Right lobe of liver (tissue), 6 donors: ENCODE results near the gene ITGB3. TPM values are rescaled to one million over a fixed set of nuclear protein-coding genes. Genes with fewer than 3 reads are reported as not detected.
"Not testable (repeated sequence)": the region's sequence is repeated elsewhere in the genome, so short reads cannot be mapped to it uniquely, and the experiment has no call there.

Source experiments
- ATAC-seq, 4 donors: fragments of 200-7000 bp; cut with Tn5 transposase; one replicate each; pipeline ENCODE4 v1.9.1; 2020; ENCODE audit warnings: mild to moderate bottlenecking in 4 of 4, moderate library complexity in 4 of 4
- DNase-seq, 3 donors: peaks; one replicate each; pipeline ENCODE4 v3.0.0-alpha.2; 2020
- H3K27ac ChIP-seq, 3 donors: fragments of 200-600 bp; one replicate each; pipeline ENCODE4 v1.8.0; 2022
- H3K27me3 ChIP-seq, 2 donors: fragments of 200-600 bp; one replicate each; pipeline ENCODE4 v1.8.0; 2022
- H3K36me3 ChIP-seq, 4 donors: fragments of 200-600 bp; sonication (generic) in 1 of 4; one replicate each; pipeline versions ENCODE4 v1.5.1 to v1.8.0; 2017 to 2022; ENCODE audit warnings: control low read depth in 1 of 4
- H3K4me1 ChIP-seq, 4 donors: fragments of 200-600 bp; sonication (generic) in 1 of 4; one replicate each; pipeline versions ENCODE4 v1.5.1 to v1.8.0; 2017 to 2022; ENCODE audit warnings: control low read depth in 1 of 4
- H3K4me3 ChIP-seq, 3 donors: fragments of 200-600 bp; one replicate each; pipeline ENCODE4 v1.8.0; 2022
- H3K9me3 ChIP-seq, 4 donors: fragments of 200-600 bp; sonication (generic) in 1 of 4; one replicate each; pipeline versions ENCODE4 v1.5.1 to v1.8.0; 2017 to 2022; ENCODE audit warnings: control low read depth in 1 of 4
- CTCF ChIP-seq, 4 donors: fragments of 200-600 bp in 3 of 4; fragments of 450-650 bp in 1 of 4; IDR thresholded peaks; one replicate each; pipeline versions ENCODE4 v1.5.1 to v1.8.0; 2016 to 2022; ENCODE audit warnings: antibody characterized with exemption in 4 of 4, mild to moderate bottlenecking in 2 of 4
- POLR2A ChIP-seq: fragments of 450-650 bp; IDR thresholded peaks from one replicate; pipeline ENCODE4 v1.6.1; 2017; ENCODE audit warnings: antibody characterized with exemption, mild to moderate bottlenecking
- WGBS: methylation state at CpG from one replicate; pipeline ENCODE4 v1.1.6; 2018; ENCODE audit warnings: low coverage, low lambda C conversion rate; ENCODE audit not compliant: insufficient coverage; ENCODE audit errors: missing lambda C conversion rate; 5-methylcytosine and 5-hydroxymethylcytosine counted together
- intact Hi-C, 2 donors: fragments of 100-400 bp; cut with DNase I; formaldehyde crosslinking; loops; one replicate each; pipeline versions ENCODE4 v1.11.2 to v1.14.1; 2022
- total RNA-seq, 6 experiments: library from RNA; depleted of rRNA in 2 of 6; stranded (reverse); fragments of >200 nt in 2 of 6; fragmentation: NEBNext Ultra II Directional in 3 of 6; extraction: Animal tissue kit (Norgen Biotek cat#: 25700) in 3 of 6; gene quantifications; one replicate each; pipeline versions ENCODE4 v1.1.0 to v1.2.4, GENCODE V29; 2016 to 2023
- donor health status: DM: no; HTN: yes; CAD: no.
- donor health status: DM: no; HTN: no; CAD: no.
- donor health status: DM: no; HTN: no; CAD: no.
- donor health status: DM: no; HTN: yes; CAD: no.
- donor health status: DM: no; HTN: yes; CAD: no.

The ITGB3 gene
- total RNA-seq, 6 experiments from 2014 or later = 2.2 to 8.0 (median 4.8) TPM

- no peaks in the 10 kb centered on the region for H3K9me3 ChIP-seq
- TF ChIP-seq POLR2A (no peak), CTCF (IDR thresholded peaks at IDR 0.05) (no peak)
- H3K27me3 ChIP-seq = no peaks in the 10 kb centered on the region
- ATAC-seq (no peak), DNase-seq (no peak)
- H3K4me1 ChIP-seq = no peaks in the 10 kb centered on the region
- no peak overlapping the region for H3K27ac ChIP-seq
- intact Hi-C loops = no loop called here
- WGBS = 91% methylated on average over 1 of the region's 2 CpGs
- H3K4me3 ChIP-seq = no peak overlapping the region
- no peaks in the 10 kb centered on the region for H3K36me3 ChIP-seq
These were observed 42.8 kb upstream of the ITGB3 start for GRCh38 chr17:47210779-47211178.

DNA sequence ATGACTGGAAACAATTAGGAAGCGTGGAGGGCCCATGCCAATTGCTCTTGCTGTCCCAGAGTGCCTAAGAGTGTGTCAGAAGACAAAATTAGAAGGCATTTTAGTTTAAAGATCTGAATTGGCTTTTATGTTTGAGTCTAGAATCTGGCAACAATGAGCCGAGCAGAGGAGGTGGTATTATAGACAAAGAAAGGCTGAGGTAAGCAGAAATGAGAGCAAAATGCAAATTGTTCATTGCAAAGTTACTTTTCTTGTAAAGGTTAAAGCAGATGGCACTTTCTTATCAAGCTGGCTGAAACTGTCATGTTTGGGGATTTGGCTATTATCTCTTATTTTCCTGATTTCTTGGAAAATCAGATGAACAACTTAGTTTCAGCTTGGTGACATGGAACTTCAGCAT is 41.2 kb upstream of the ITGB3 start:
- TF ChIP-seq CTCF (IDR thresholded peaks at IDR 0.05) = no peak
- no peak for TF ChIP-seq POLR2A
- Histone ChIP-seq H3K27me3 (no peaks in the 10 kb centered on the region), H3K4me3 (no peak overlapping the region), H3K36me3 (no peaks in the 10 kb centered on the region), H3K4me1 (no peaks in the 10 kb centered on the region), H3K9me3 (no peaks in the 10 kb centered on the region), H3K27ac (no peak overlapping the region)
- no peak for DNase-seq
- 56% methylated on average over 2 of the region's 2 CpGs for WGBS
- intact Hi-C loops = no loop called here
- ATAC-seq = no peak

DNA sequence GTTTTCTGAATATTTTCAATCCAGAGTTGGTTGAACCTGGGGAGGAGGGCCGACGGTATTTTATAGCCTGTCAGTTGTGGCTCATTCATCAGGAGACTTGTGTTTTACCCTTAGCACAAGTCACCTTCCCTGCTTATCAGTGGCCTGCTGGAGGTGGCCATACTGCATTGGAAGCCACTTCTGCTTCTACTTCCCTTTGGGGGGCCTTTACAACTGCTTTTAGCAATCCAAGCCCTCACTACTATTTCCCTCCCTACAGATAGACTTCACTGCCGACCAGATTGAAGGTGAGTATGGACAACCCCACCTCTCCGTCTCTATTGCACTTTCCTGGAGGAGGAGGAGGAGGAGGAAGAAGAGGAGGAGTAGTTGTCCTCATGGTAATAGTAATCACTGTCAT is 40.1 kb upstream of the ITGB3 start:
- no peak overlapping the region for H3K4me3 ChIP-seq
- H3K4me1 ChIP-seq = no peaks in the 10 kb centered on the region
- TF ChIP-seq CTCF (IDR thresholded peaks at IDR 0.05) (no peak), POLR2A (no peak)
- intact Hi-C loops = no loop called here
- no peak for ATAC-seq
- 53% methylated on average over 3 of the region's 4 CpGs for WGBS
- H3K27ac ChIP-seq = no peak overlapping the region
- H3K27me3 ChIP-seq = no peaks in the 10 kb centered on the region
- no peaks in the 10 kb centered on the region for H3K36me3 ChIP-seq
- no peaks in the 10 kb centered on the region for H3K9me3 ChIP-seq
- DNase-seq = no peak

GRCh38 chr17:47214931-47215330 is 38.7 kb upstream of the ITGB3 start:
- H3K27ac ChIP-seq = no peak overlapping the region
- no peaks in the 10 kb centered on the region for H3K4me1 ChIP-seq
- no peak for ATAC-seq
- H3K4me3 ChIP-seq = no peak overlapping the region
- no peaks in the 10 kb centered on the region for H3K9me3 ChIP-seq
- 74% methylated on average over 3 of the region's 3 CpGs for WGBS
- no peaks in the 10 kb centered on the region for H3K36me3 ChIP-seq
- intact Hi-C loops = no loop called here
- no peak for DNase-seq
- TF ChIP-seq POLR2A = no peak
- TF ChIP-seq CTCF (IDR thresholded peaks at IDR 0.05) = no peak
- no peaks in the 10 kb centered on the region for H3K27me3 ChIP-seq

DNA sequence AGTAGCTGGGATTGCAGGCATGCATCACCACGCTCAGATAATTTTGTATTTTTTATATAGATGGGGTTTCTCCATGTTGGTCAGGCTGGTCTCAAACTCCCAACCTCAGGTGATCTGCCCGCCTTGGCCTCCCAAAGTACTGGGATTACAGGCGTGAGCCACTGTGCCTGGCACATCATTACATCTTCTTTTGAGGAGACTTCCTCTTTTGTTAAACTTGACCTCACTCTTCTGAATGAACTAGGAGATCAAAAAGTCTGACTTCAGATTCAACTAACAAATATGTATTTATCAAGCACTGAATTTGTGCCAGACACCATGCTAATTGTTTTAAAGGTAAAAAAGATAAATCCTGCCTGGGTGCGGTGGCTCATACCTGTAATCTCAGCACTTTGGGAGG is 36.8 kb upstream of the ITGB3 start:
- 84% methylated on average over 4 of the region's 4 CpGs for WGBS

GRCh38 chr17:47217279-47217678 is 36.3 kb upstream of the ITGB3 start:
- H3K27ac ChIP-seq, H3K4me1 ChIP-seq, H3K9me3 ChIP-seq, H3K27me3 ChIP-seq, H3K4me3 ChIP-seq, ATAC-seq, intact Hi-C loops, DNase-seq, H3K36me3 ChIP-seq: not testable (repeated sequence)
- WGBS = 100% methylated on average over 1 of the region's 2 CpGs

More for the DNA sequence above, 36.8 kb upstream of the ITGB3 start:
- intact Hi-C loops, H3K36me3 ChIP-seq, H3K4me1 ChIP-seq, ATAC-seq, H3K4me3 ChIP-seq, H3K9me3 ChIP-seq, DNase-seq, H3K27me3 ChIP-seq, H3K27ac ChIP-seq: not testable (repeated sequence)
